ENCODE data around the gene ABTB2. TPM values are rescaled to one million over a fixed set of nuclear protein-coding genes. Genes with fewer than 3 reads are reported as not detected.
A peak's percentile ranks its signal among the peaks of the same experiment; 100 is the strongest.

Gene ABTB2
- total RNA-seq, 1 experiment from 2014 or later, result 5.5 TPM

DNA sequence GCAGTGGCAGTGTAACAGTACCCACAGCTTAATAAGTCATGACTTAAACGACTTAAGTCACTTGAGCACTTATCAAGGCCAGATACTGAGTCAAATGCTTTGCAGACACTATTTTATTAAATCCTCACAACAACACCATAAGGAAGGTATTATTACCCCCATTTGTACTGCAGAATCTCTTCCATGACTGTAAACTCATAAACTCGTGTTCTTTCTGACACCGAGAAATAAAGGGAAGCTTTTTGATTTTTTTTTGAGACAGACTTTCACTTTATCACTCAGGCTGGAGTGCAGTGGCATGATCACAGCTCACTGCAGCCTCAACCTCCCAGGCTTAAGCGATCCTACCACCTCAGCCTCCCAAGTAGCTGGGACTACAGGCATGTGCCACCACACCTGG lies 103.8 kb downstream of the ABTB2 start:
- Histone ChIP-seq H4K5ac (ENCODE audit: insufficient read length, low read depth, low read length) (no peak overlapping the region), H2BK120ac (ENCODE audit: low read depth, low read length, poor library complexity, severe bottlenecking) (no peak overlapping the region), H4K91ac (ENCODE audit: insufficient read length, low read depth, low read length) (no peak overlapping the region), H3K4me2 (ENCODE audit: insufficient read depth, insufficient read length, low read length) (no peak overlapping the region), H3T11ph (ENCODE audit: low read length) (no peak overlapping the region), H3K79me2 (ENCODE audit: insufficient read depth, low read length) (no peaks in the 10 kb centered on the region), H2AK5ac (ENCODE audit: insufficient read length, low read length) (no peak overlapping the region), H3K23me2 (ENCODE audit: insufficient read length, low read depth, low read length, poor library complexity, severe bottlenecking) (no peaks in the 10 kb centered on the region), H2BK20ac (ENCODE audit: low read depth, low read length, poor library complexity, severe bottlenecking) (no peak overlapping the region), H2BK5ac (ENCODE audit: insufficient read length, low read length) (no peak overlapping the region), H2BK12ac (ENCODE audit: insufficient read length, low read depth, low read length) (no peak overlapping the region), H3K18ac (ENCODE audit: insufficient read length, low read depth, low read length) (no peak overlapping the region), H3K27me3 (ENCODE audit: insufficient read depth, low read length) (no peaks in the 10 kb centered on the region), H2BK15ac (ENCODE audit: low read depth, low read length) (no peak overlapping the region), H3K4ac (ENCODE audit: low read depth, low read length) (no peak overlapping the region), H3K56ac (ENCODE audit: insufficient read length, low read depth, low read length) (no peak overlapping the region), H4K8ac (replicated peaks; ENCODE audit: insufficient read length, low read depth, low read length) (no peak overlapping the region), H4K20me1 (ENCODE audit: control insufficient read depth, insufficient read depth, insufficient read length) (no peaks in the 10 kb centered on the region), H3K27ac (ENCODE audit: insufficient read length, low read depth, low read length) (no peak overlapping the region), H3K9ac (ENCODE audit: extremely low read depth, insufficient read length, low read length) (no peak overlapping the region), H3K79me1 (ENCODE audit: insufficient read depth, low read depth, low read length, poor library complexity, severe bottlenecking) (no peaks in the 10 kb centered on the region), H2AFZ (ENCODE audit: low read length) (no peak overlapping the region), H3K9me3 (ENCODE audit: control insufficient read depth, low read depth, low read length) (no peaks in the 10 kb centered on the region), H3K23ac (ENCODE audit: insufficient read length, low read depth, low read length) (no peak overlapping the region), H3K14ac (ENCODE audit: insufficient read depth, low read length) (no peak overlapping the region), H3K4me1 (ENCODE audit: insufficient read depth, low read length) (no peaks in the 10 kb centered on the region)
- H3K4me1 Mint-ChIP-seq, result peaks cover 11 to 20% of the 10 kb centered on the region in 2 experiments
- no peak for DNase-seq
- TF ChIP-seq, protein P1, sequence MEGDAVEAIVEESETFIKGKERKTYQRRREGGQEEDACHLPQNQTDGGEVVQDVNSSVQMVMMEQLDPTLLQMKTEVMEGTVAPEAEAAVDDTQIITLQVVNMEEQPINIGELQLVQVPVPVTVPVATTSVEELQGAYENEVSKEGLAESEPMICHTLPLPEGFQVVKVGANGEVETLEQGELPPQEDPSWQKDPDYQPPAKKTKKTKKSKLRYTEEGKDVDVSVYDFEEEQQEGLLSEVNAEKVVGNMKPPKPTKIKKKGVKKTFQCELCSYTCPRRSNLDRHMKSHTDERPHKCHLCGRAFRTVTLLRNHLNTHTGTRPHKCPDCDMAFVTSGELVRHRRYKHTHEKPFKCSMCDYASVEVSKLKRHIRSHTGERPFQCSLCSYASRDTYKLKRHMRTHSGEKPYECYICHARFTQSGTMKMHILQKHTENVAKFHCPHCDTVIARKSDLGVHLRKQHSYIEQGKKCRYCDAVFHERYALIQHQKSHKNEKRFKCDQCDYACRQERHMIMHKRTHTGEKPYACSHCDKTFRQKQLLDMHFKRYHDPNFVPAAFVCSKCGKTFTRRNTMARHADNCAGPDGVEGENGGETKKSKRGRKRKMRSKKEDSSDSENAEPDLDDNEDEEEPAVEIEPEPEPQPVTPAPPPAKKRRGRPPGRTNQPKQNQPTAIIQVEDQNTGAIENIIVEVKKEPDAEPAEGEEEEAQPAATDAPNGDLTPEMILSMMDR (conservative IDR thresholded peaks at IDR 0.05), result no peak
- WGBS (ENCODE audit: extremely low coverage, insufficient read length, low lambda C conversion rate), result no CpG with 5 or more reads among the region's 4 CpGs
- no peaks in the 10 kb centered on the region for H3K36me3 Mint-ChIP-seq (ENCODE audit: insufficient read depth in 1 of 3, low read depth in 3 of 3)
- no peak overlapping the region for H3K4me3 Mint-ChIP-seq
- H3K9me3 Mint-ChIP-seq, result no peaks in the 10 kb centered on the region
- no peaks in the 10 kb centered on the region; the same call in 1 of the 2 replicates for H3K27me3 Mint-ChIP-seq (ENCODE audit: low read depth)
- H3K27ac Mint-ChIP-seq, result peak overlapping the region in 1 of 3 experiments; percentile 26; a peak in 1 of 7 replicates
